ENCODE results near the gene ARHGEF37.
A peak's percentile ranks its signal among the peaks of the same experiment; 100 is the strongest.
"Not testable (repeated sequence)": the region's sequence is repeated elsewhere in the genome, so short reads cannot be mapped to it uniquely, and the experiment has no call there.

Gene ARHGEF37

DNA sequence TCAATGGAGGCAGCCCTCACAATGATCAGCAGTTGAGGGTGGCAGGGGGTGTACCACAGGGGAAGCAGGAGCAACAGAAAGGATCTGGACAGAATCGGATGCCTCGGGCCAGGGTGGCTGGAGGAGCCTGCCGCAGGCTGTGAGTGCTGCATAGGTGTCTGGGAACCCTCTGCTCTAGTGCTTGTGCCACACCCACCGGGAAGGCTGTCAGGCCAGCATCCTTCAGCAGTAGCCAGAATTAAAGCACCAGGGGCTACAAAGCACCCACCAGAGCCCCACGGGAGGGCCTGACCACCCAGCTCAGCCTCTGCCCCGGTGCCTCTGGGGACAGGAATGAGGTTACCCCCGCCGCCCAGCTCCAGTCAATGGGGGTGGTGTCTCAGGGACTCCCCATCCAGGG lies 49.0 kb downstream of the ARHGEF37 start:
- no peak for DNase-seq

DNA sequence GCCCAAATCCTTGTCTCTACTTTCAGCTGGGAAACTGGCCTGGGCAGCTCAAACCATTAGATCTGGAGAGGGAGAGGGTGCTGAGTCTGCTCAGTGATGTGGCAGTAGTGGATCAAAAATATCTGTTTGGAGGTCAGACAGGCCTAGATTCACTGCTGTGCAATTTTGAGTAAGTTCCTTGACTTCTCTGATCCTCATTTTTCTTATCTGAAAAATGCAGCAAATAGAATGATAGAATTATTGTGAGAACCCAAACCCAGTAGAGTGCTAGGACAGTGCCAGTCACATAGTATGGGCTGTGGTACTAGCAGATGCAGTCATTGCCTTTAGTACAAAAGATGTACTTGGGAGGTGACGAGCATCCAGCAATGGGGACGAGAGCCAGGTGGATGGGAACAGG lies 50.2 kb downstream of the ARHGEF37 start:
- no peak for DNase-seq

DNA sequence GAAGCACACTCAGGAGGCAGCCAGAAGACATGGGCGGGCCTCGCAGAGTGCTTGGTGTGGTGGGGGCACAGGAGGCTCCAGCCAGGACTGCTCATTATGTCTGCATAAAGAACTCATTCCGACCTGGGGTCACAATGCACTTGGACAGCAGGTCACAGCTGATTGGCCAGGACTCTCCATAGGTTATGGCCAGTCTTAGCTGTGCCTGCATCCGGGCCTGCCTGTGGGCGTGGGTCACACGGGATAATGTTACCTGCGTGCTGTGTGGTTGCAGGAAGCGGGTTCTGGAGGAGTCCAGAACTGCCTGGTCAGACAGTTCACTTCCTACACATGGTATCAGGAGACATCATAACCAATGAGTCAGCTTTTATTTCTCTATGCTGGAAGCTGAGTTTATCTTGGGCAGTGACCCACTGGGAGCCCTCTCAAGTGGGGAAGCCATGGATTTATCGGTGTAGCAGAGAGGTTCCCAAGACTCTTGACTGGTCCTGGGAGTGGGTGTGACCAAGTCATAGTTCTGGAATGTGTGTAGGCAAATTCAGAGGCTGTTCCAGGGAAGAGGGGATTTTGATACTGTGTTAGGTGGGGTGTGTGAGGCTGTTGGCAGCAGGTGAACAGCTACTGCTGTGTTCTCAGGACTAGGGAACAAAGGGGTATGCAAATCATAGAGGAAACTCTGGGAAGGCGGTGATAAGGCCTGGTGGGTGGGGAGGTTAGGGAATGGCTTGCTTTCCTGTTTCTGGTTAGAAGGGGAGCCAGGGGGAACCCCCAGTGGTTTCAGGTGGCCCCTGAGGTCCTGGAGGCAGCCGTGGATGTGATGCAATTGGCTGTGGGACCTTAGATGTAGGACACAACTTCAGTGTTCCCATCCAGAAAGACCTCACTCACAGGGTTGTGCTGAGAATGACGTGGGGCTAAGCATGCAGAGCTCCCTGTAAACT lies 51.3 kb downstream of the ARHGEF37 start:
- no peak for DNase-seq

DNA sequence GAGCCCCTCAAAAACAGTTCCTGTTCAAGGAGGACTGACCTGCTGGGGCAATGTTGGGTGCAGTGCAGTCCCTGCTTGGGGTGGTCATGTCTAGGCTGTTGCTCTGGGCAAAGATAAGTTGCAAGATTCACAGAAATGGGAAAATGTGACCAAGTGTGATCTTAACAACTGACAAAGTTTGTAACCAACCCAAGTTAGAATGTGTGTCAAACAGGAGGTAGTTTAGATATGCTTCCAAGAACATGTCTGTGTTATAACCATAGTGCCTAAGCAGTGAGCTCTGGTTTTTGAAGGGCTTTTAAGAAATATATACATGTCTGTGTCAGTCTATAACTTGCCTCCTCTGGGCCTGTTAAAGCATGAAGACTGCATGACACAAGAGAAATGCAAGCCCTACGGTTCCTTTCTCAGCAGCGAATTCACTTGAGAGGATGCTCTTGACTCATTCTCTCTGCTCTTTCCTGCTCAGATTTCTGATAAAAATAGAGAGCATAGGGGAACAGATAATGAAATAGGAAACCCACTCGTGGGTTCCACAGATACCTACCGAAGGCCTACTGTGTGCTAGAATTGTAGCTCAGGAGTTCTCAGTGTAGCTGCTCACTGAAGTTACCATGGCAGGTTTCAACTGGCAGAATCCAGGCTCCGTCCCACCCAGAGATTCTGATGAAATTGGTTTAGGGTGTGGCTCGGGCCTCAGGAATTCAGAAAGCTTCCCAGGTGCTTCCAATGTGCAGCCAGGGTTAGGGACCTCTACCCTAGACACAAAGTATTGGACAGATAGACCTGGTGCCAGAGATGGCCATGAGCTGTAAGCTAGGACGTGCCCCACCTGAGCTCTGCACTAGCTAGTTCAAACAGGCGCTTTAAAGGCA lies 52.4 kb downstream of the ARHGEF37 start:
- DNase-seq = no peak

DNA sequence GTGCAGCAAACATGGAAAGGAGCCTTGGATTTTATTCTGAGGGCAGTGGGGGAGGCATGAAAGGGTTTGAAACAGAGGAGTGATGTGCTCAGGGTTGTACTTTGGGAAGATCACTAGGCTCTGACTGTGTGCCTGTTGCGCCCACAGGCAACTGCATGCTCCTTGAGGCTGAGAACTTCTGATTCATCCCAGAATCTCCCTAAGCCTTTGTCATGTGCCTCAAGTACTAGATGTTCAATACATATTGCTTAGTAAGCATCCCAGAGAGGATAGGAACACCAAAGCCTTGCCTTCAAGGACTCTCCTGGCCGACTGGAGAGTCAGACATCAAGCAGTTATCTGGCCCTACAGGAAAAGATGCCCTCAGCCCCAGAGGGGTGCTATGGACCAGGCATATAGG lies 54.1 kb downstream of the ARHGEF37 start:
- DNase-seq = no peak

DNA sequence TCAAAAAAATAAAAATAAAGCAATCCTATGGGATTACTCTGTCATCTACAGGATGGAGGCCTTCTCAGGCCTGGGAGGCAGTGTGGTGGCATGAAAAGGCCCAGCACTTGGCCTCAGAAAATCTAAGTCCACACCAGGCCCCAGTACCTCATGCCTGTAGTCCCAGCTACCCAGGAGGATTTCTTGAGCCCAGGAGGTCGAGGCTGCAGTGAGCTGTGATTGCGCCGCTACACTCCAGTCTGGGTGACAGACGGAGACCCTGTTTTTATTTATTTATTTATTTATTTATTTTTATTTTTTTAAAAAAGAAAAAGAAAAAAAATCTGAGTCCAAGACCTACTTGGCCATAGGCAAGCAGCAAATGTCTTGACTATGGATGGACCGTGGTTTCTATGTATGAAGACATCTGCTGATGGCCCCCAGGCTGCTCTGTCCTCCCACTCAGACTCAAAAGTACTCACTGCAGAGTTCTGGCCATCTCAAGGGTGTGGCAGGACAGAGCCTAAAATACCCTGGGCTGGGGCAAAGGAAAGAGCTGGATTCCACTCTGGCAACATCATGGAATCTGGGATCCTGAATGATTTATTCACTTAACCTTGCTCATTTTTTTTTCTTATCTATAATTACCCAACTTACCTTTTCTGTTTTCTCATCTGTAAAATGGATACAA lies 55.0 kb downstream of the ARHGEF37 start:
- DNase-seq = no peak

DNA sequence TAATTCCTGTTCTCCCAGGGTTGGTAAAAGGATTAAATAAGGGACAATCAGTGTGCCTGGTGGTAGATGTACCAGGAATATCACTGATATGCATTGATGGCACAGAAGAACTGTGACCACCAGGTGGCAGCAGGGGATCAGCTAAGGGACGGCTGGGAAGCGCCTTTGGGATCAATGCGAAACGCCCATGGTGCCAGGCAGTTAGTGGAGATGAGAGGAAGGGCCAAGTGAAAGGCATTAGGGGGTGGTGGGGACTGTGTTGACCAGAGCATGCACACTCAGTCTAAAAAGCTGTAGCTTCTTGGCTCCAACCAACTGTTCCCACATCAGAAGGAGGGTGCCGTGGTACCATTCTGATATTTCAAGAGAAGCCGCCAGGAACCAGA lies 55.6 kb downstream of the ARHGEF37 start:
- peak; percentile 35 to 68 for DNase-seq

DNA sequence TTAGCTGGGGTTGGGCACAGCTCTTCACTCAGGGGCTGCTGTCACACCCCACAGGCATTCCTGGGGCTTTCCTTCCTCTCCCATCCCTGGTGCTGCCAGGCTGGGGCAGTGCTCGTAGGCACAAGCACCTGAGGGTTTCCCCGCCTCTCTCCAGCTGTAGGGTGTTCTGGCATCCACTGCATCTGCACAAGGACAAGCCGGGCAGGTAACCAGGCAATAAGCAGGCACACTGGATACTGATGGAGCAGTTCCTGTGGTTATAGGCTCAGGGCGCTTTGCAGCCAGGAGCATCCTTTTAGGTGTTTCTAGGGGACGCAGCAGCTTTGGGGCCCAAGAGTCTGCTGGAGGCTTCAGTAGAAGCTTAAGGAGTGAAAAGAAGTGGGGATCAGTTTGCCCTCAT lies 56.8 kb downstream of the ARHGEF37 start:
- DNase-seq = no peak

DNA sequence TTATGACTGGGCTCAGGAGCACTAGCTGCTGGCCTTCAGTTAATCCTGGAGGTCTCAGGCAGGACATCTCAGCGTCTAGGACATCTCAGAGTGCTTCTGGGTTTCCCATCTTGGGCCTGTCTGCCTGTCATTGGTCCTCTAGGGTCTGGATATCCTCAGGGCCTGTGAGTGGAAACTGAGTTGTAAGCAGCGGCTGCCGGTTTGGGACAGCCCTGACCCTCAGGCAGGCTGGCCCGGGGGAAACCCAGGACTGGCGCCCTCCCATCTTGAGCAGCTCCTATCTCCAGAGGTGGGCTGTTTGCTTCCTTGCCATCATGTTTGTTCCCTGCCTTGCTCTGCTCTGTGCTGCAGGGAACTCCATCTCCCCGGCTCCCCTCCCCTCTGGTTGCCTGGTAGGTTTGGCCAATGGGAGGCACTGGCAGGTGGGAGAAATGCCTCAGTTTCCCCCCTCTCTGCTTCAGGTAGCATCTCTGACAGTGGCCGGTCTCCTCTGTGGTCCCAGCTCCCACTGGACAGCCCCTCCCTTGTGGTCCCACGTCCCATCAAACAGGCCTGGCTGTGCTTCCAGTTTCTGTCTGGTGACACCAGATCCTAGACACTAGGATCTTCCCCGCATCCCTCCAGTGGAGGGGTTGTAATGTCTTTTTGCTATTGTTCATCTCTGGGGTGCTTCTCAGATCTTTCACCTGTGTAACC lies 57.4 kb downstream of the ARHGEF37 start:
- DNase-seq = no peak

DNA sequence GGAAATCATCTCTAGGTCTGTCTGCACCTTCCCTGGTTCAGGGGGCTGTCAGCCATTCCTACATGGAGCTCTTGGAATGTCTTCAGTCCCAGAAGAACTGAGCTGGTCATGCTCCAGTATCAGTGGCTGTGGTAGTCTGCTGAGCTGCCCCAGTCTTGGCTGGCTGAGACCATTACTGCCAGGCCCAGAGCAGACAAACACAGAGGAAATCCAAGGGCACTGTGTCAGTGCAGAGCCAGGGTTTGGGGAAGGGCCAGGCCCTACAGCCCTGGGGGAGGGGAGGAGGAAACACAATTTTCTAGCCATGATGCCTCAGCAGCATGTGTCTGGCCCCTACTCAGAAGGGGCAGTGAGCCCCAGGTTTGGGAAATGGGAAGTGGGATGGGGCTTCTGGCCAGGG lies 58.4 kb downstream of the ARHGEF37 start:
- DNase-seq = no peak

DNA sequence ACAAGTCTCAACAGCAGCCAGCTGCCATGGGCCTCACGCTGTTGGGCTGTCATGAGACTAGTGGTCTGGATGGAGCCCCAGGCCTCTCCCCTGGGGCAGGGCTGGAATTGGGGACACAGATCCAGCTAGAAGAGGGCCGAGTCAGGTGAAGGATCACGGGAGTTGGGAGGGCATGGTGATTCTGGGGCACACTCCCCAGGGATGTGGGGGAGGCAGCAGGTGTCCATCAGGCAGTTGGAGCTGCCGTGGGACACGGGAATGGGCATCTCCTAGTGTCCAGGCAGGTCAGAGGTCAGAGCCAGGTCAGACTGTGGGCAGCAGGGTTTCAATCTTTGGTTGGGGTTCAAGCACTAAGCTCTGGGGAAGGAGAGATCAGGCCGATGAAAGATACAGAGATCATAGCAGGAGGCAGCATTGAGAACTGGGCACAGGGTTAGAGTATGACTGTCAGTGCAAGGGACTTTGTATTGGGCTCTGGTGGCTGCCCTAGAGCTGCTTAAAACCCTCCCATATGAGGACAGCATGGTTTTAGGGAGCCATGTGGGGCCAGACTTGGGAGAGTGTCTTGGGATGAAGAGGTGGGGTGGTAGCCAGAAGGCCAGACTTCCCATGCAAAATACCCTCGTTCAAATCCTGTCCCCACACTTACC lies 59.2 kb downstream of the ARHGEF37 start:
- no peak for DNase-seq

DNA sequence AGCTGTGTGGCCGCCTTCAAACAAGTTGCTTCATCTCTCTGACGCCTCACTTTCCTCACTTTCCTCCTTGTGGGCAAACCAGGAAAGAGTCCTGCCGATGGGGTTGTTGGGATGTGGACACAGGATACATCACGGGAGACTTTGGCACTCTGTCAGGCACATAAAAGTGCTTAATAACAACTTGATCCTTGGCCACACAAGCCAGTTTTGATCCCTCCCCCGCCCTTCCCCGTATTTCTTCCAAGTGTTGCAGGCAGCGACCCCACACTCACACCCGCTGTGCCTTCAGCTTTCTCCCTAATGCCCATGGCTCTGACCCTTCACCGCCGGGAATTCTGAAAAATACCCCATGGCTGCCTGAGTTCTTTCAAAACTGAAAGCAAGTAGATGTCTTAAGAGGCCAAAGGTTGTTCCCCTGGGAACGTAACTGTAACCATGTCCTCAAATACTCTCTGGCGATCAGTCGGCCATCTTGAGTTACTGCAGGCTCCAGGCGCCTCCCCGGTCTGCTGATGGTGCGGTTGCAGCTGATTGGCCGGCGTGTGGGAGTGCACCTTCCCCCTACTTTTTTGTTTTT lies 59.8 kb downstream of the ARHGEF37 start:
- no peak for DNase-seq

DNA sequence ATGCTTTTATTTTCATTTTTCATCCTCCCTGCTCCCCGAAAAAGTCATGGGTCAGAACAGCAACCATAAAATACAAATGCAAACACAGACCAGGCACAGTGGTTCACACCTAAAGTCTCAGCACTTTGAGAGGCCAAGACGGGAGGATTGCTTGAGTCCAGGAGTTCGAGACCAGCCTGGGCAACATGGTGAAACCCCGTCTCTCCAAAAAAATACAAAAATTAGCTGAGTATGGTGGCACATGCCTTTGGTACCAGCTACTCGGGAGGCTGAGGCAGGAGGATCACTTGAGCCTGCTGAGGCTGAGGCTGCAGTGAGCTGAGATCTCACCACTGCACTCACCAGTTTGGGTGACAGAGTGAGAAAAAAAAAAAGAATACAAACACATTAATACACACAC lies 60.3 kb downstream of the ARHGEF37 start:
- DNase-seq = no peak

DNA sequence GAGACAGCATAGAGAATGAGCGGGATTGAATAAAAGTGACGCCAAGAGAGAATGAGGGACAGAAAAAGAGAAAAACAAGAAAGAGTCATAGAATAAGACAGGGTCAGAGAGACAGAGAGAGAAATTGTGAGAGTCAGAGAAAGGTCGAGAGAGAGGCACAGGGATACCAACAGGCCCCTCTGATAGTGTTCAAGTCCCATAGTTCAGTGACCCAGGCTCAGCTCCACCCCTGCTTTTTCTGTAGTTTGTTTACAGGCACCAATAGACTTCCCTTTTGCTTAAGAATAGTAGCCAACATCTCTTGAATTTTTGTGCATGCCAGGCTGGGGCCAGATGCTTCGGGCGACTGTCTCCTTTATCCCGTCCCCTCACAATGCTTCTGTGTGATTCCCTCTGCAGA lies 62.5 kb downstream of the ARHGEF37 start:
- DNase-seq = no peak

DNA sequence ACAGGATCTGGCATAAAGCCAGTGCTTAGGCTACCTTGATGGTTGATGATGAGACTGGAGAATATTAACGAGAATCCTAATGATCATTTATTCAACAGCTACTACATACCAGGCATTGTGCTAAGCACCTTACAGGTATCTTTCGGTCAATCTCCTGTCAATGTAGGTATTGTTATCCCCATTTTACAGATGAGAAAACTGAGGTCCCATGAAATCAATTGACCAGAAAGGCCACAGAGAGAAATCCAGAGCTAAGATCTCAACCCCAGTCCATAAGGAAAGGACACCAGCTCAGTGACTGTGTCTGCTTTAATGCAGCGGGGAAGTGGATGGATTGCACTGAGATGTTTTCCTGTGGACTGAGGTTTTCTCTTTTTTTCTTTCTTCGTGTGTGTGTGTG lies 63.3 kb downstream of the ARHGEF37 start:
- no peak for DNase-seq

DNA sequence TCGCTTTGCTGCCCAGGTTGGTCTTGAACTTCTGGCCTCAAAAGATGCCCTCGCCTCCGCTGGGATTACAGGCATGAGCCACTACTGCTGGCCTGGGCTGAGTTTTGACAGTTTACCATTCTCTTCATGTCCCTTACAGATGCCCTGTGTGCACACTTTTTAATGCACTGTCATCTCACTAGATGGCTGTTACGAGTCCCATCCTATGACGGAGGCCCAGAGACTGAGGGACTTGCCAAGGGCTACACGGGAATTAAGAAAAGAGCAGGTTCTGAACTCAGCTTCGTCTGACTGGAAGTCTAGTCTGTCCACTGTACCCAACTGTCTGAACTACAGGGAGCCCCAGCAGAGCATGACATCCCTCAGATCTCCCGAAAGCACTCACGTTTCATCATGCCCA lies 63.9 kb downstream of the ARHGEF37 start:
- DNase-seq = no peak

DNA sequence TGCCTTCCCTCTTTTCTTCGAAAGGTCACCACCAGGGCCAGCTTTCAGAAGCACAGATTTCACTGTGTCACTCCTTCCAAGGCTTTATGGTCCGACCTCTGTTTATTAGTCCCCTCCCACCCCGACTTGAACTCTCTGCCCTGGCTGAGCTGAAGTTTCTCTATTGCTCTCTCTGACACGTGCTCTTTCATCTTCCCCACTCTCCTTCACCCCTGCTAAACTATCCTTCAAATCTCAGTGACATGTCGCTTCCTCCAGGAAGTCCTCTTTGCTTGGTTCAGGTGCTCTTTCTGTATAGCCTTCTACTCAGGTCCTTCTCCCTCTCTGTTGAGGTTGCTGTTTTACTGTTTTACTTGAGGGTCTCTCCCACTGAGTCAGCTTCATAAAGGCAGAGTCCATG lies 64.4 kb downstream of the ARHGEF37 start:
- no peak for DNase-seq

DNA sequence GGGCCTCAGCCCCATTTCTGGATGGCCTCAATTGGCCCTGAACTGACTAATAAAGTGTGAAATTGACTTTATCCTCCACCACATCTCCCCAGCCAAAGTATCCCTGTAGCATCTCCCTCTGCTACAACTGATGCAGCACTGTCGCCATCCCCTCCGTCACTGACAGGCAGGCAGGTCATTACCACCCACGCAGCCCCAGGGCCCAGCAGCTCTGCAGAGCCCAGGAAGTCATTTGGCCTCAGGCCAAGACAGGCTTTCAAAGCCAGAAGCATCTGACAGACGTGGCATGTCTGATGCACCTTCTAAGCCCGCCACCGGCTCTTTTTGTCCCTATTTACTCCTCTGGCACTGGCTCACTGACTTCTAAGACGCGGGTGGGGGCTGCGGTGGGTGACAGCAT lies 65.3 kb downstream of the ARHGEF37 start:
- peak in 1 of 2 experiments; percentile 30 for DNase-seq

DNA sequence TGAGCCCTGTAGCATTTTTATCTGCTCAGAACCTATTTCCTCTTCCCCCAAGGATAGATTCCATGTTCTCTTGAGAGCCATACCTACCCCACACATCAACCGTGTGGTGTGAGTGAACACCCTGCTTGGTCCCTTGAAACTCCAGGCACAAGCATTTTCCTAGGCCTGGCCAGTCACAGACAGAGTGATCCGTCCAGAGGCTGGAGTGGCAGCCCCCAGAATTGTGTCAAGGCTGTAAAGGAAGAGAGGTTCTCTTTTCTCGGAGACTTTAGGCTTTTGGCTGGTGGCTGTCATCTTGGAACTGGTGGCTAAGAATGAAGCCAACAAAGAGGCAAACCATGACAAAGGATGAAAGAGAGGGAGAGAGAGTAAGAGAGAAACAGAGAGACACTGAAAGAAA lies 66.0 kb downstream of the ARHGEF37 start:
- DNase-seq = no peak

DNA sequence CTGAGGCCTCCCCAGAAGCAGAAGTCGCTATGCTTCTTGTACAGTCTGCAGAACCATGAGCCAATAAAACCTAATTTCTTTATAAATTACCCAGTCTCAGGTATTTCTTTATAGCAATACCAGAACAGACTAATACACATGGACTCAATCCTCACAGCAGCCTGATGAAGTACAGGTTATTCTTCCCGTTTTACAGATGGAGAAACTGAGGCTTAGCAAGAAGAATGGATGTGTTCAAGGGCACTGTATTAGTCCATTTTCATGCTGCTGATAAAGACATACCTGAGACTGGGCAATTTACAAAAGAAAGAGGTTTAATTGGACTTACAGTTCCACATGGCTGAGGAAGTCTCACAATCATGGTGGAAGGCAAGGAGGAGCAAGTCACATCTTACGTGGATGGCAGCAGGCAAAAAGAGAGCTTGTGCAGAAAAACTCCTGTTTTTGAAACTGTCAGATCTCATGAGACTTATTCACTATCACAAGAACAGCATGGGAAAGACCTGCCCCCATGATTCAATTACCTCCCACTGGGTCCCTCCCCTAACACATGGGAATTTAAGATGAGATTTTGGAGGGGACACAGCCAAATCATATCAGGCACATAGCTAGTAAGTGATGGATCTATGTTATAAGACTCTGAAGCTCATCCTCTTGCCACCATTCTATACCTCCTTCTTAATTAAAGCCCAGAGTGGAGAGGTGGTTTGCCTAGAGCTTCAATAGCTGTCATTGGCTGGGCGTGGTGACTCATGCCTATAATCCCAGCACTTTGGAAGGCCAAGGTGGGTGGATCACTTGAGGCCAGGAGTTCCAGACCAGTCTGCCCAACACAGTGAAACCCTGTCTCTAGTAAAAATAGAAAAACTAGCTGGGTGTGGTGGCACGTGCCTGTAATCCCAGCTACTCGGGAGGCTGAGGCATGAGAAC lies 67.4 kb downstream of the ARHGEF37 start:
- not testable (repeated sequence) for DNase-seq

DNA sequence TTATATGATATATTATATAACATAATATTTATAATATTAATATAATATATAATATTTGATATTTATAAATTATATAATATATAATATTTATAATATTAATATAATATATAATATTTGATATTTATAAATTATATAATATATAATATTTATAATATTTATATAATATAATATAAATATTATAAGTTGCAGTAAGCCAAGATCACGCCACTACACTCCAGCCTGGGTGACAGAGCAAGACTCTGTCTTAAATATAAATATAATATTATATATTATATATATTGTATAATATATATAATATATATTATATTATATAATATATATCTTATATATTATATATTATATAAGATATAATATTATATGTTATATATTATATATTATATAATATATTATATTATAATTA lies 68.4 kb downstream of the ARHGEF37 start:
- not testable (repeated sequence) for DNase-seq
